Cardiac muscle cell (in vitro differentiated cells and primary cell): ENCODE data around the gene GPR31. TPM values are rescaled to one million over a fixed set of nuclear protein-coding genes. Genes with fewer than 3 reads are reported as not detected.

Experiments
- DNase-seq, 2 donors: peaks; one replicate each; pipeline versions ENCODE4 v3.0.0 to v3.0.0-alpha.2; 2010 to 2017; ENCODE audit warnings: low read depth in 1 of 2, low spot score in 1 of 2
- H3K27ac ChIP-seq: fragments of 200-600 bp; sonication (generic); 2 replicates; pipeline ENCODE4 v1.5.1; 2016
- H3K27me3 ChIP-seq: fragments of 200-600 bp; sonication (generic); 2 replicates; pipeline ENCODE4 v1.6.0; 2016; ENCODE audit warnings: control low read depth
- H3K36me3 ChIP-seq: fragments of 200-600 bp; sonication (generic); 2 replicates; pipeline ENCODE4 v1.5.1; 2016; ENCODE audit warnings: control low read depth
- H3K4me1 ChIP-seq: fragments of 200-600 bp; sonication (generic); 2 replicates; pipeline ENCODE4 v1.8.1; 2017; ENCODE audit warnings: low read depth, mild to moderate bottlenecking, mixed run types
- H3K4me3 ChIP-seq: fragments of 200-600 bp; sonication (generic); 2 replicates; pipeline ENCODE4 v1.5.1; 2016; ENCODE audit warnings: mild to moderate bottlenecking
- H3K9me3 ChIP-seq: fragments of 200-600 bp; sonication (generic); 2 replicates; pipeline ENCODE4 v1.5.1; 2017; ENCODE audit warnings: low read depth, mild to moderate bottlenecking, control low read depth
- polyA plus RNA-seq: library from polyadenylated mRNA; unstranded; fragments of >200 nt; fragmentation: Nextera tagmentation; extraction: Ambion mirVana; gene quantifications from 2 replicates; pipeline ENCODE4 v1.2.1, GENCODE V29; 2016
- total RNA-seq: library from RNA; depleted of rRNA; stranded (reverse); fragments of >200 nt; gene quantifications from 2 replicates; pipeline ENCODE4 v1.2.3, GENCODE V29; 2016
- TF ChIP-seq, protein P1 (sequence below): IDR thresholded peaks from 2 replicates; pipeline ENCODE4 v1.5.1; 2012; ENCODE audit warnings: low read depth, mild to moderate bottlenecking, low read length

GPR31 gene
- total and polyA plus RNA-seq, 2 experiments from 2014 or later = not detected

DNA sequence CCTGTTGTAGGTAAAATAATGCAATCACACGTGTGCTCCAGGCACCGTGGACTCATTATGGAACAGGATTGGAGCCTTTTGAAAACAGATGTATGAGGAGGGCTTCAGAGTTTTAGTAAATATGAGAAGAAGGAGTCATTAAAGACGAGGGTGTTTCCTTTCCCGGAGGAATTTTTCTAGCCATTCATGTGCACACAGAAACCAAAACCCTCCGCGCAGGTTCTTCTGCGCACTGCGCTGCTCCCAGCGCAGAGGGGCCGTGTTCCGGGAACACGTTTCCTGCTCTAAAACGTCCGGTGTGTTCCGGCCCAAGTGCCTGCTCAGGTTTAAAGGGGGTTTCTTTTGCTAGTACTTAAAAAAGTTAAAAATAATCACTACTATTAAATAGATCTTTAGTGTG, 11.6 kb downstream of the GPR31 start:
- H3K4me3 ChIP-seq = no peak overlapping the region
- DNase-seq = no peak
- H3K9me3 ChIP-seq = peaks cover 4% of the 10 kb centered on the region
- no peaks in the 10 kb centered on the region for H3K36me3 ChIP-seq
- TF ChIP-seq, protein P1, sequence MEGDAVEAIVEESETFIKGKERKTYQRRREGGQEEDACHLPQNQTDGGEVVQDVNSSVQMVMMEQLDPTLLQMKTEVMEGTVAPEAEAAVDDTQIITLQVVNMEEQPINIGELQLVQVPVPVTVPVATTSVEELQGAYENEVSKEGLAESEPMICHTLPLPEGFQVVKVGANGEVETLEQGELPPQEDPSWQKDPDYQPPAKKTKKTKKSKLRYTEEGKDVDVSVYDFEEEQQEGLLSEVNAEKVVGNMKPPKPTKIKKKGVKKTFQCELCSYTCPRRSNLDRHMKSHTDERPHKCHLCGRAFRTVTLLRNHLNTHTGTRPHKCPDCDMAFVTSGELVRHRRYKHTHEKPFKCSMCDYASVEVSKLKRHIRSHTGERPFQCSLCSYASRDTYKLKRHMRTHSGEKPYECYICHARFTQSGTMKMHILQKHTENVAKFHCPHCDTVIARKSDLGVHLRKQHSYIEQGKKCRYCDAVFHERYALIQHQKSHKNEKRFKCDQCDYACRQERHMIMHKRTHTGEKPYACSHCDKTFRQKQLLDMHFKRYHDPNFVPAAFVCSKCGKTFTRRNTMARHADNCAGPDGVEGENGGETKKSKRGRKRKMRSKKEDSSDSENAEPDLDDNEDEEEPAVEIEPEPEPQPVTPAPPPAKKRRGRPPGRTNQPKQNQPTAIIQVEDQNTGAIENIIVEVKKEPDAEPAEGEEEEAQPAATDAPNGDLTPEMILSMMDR = no peak
- H3K4me1 ChIP-seq = peaks cover 6% of the 10 kb centered on the region
- no peak overlapping the region for H3K27ac ChIP-seq
- peaks cover 86% of the 10 kb centered on the region for H3K27me3 ChIP-seq

GRCh38 chr6:167145461-167145860, 12.3 kb downstream of the GPR31 start:
- H3K27me3 ChIP-seq = peaks cover 93% of the 10 kb centered on the region
- H3K4me1 ChIP-seq = peaks cover 6% of the 10 kb centered on the region
- peaks cover 4% of the 10 kb centered on the region for H3K9me3 ChIP-seq
- no peak overlapping the region for H3K27ac ChIP-seq
- TF ChIP-seq, protein P1 = no peak
- no peak for DNase-seq
- H3K36me3 ChIP-seq = no peaks in the 10 kb centered on the region
- H3K4me3 ChIP-seq = no peak overlapping the region

- peaks cover 95% of the 10 kb centered on the region for H3K27me3 ChIP-seq
- H3K36me3 ChIP-seq = no peaks in the 10 kb centered on the region
- no peak for DNase-seq
- no peak overlapping the region for H3K27ac ChIP-seq
- H3K4me3 ChIP-seq = no peak overlapping the region
- TF ChIP-seq, protein P1 = no peak
- H3K9me3 ChIP-seq = peaks cover 4% of the 10 kb centered on the region
- H3K4me1 ChIP-seq = peaks cover 6% of the 10 kb centered on the region
These were observed 14.7 kb downstream of the GPR31 start for GRCh38 chr6:167143041-167143440.

GRCh38 chr6:167142433-167142761, 15.4 kb downstream of the GPR31 start:
- TF ChIP-seq, protein P1 = no peak
- no peaks in the 10 kb centered on the region for H3K36me3 ChIP-seq
- peaks cover 6% of the 10 kb centered on the region for H3K4me1 ChIP-seq
- H3K27ac ChIP-seq = no peak overlapping the region
- peaks cover 88% of the 10 kb centered on the region for H3K27me3 ChIP-seq
- peaks cover 4% of the 10 kb centered on the region for H3K9me3 ChIP-seq
- H3K4me3 ChIP-seq = no peak overlapping the region
- DNase-seq = no peak

- DNase-seq = peak; percentile 47 to 70
- Histone ChIP-seq H3K9me3 (peaks cover 4% of the 10 kb centered on the region), H3K4me3 (no peak overlapping the region), H3K4me1 (peaks cover 4% of the 10 kb centered on the region), H3K27ac (no peak overlapping the region), H3K27me3 (peaks cover 88% of the 10 kb centered on the region), H3K36me3 (no peaks in the 10 kb centered on the region)
- TF ChIP-seq, protein P1 = peak; percentile 82
These were observed 15.9 kb downstream of the GPR31 start for GRCh38 chr6:167141667-167142432.
